ENCODE results near the gene KCNJ6. TPM values are rescaled to one million over a fixed set of nuclear protein-coding genes. Genes with fewer than 3 reads are reported as not detected.
"Not testable (repeated sequence)": the region's sequence is repeated elsewhere in the genome, so short reads cannot be mapped to it uniquely, and the experiment has no call there.

KCNJ6 gene
- total RNA-seq, 4 donors from 2014 or later = 0.08 to 0.40 TPM; not detected in 2

DNA sequence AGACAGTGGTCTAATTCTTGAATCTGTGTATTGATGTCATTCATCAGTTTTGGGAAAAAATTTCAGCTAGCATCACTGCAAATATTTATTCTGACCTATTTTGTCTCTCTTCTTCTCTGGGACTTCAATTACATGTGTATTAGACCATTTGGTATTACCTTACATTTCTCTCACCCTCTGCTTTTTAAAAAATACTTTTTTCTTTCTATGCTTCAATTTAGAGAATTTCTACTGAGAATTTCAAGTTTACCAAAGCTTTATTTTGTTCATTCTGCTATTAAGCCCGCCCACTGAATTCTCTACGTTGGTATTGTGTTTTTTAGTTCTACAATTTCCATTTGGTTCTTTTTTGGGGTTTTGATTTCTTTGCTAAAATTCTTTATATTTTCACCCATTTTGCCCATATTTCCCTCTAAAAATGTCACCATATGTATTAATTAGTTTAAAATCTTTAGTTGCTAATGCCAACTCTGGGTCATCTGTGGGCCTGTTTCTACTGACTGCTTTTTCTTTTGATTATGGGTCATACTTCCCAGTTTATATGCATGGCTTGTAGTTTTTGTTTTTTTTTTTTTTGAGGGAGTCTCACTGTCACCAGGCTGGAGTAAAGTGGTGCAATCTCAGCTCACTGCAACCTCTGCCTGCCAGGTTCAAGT is 337.7 kb downstream of the KCNJ6 start:
- TF ChIP-seq, protein P1, sequence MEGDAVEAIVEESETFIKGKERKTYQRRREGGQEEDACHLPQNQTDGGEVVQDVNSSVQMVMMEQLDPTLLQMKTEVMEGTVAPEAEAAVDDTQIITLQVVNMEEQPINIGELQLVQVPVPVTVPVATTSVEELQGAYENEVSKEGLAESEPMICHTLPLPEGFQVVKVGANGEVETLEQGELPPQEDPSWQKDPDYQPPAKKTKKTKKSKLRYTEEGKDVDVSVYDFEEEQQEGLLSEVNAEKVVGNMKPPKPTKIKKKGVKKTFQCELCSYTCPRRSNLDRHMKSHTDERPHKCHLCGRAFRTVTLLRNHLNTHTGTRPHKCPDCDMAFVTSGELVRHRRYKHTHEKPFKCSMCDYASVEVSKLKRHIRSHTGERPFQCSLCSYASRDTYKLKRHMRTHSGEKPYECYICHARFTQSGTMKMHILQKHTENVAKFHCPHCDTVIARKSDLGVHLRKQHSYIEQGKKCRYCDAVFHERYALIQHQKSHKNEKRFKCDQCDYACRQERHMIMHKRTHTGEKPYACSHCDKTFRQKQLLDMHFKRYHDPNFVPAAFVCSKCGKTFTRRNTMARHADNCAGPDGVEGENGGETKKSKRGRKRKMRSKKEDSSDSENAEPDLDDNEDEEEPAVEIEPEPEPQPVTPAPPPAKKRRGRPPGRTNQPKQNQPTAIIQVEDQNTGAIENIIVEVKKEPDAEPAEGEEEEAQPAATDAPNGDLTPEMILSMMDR (IDR thresholded peaks at IDR 0.05) = no peak
- TF ChIP-seq EP300 (IDR thresholded peaks at IDR 0.05) (no peak), POLR2A (IDR thresholded peaks at IDR 0.05) (no peak), POLR2AphosphoS5 (IDR thresholded peaks at IDR 0.05) (no peak)
- no peak overlapping the region for H3K4me3 ChIP-seq
- H3K27ac ChIP-seq = no peak overlapping the region
- no peaks in the 10 kb centered on the region for H3K4me1 ChIP-seq
- ATAC-seq = no peak
- no peaks in the 10 kb centered on the region for H3K27me3 ChIP-seq
- H3K9me3 ChIP-seq = peaks cover 0 to 17% (median 0%) of the 10 kb centered on the region in 3 donors
- 91 to 100% methylated on average over 2 of the region's 2 CpGs for WGBS, 2 donors (ENCODE audit: low coverage in 1 of 2)
- H3K36me3 ChIP-seq = no peaks in the 10 kb centered on the region

GRCh38 chr21:37576929-37577328 is 339.3 kb downstream of the KCNJ6 start:
- not testable (repeated sequence) for H3K27ac ChIP-seq, H3K27me3 ChIP-seq, H3K36me3 ChIP-seq, ATAC-seq, H3K4me3 ChIP-seq, H3K4me1 ChIP-seq
- H3K9me3 ChIP-seq = peaks cover 0 to 17% (median 0%) of the 10 kb centered on the region in 3 donors
- WGBS, 2 donors (ENCODE audit: low coverage in 1 of 2) = 88 to 100% methylated on average over 1 of the region's 1 CpG

DNA sequence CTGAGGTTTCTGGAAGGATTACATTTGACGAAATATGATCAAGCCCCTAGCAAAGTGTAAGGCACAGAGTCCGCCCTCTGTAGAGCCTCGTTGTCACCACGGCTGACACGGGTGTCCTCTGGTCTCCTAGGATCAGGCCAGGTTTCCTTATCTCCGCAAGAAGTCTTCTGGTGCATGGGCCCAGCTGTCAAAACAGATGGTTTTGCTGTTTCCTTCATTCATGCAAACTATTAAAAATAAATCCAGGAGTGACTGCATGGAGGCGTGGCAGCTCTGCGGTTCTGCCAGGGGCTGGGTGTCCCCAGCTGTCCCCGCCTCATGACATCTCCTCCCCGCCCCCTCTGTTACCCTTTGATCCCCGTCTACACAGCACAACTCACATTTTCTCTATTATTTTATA is 340.7 kb downstream of the KCNJ6 start:
- Histone ChIP-seq H3K9me3 (peaks cover 0 to 17% (median 0%) of the 10 kb centered on the region in 3 donors), H3K27me3 (no peaks in the 10 kb centered on the region), H3K36me3 (no peaks in the 10 kb centered on the region), H3K27ac (no peak overlapping the region), H3K4me1 (no peaks in the 10 kb centered on the region), H3K4me3 (no peak overlapping the region)
- 91% methylated on average over 10 of the region's 11 CpGs; no CpG with 5 or more reads in 1 of the 2 donors for WGBS, 2 donors (ENCODE audit: low coverage in 1 of 2)
- no peak for TF ChIP-seq EP300 (IDR thresholded peaks at IDR 0.05)
- TF ChIP-seq, protein P1 (IDR thresholded peaks at IDR 0.05) = no peak
- TF ChIP-seq POLR2AphosphoS5 (IDR thresholded peaks at IDR 0.05) = no peak
- TF ChIP-seq POLR2A (IDR thresholded peaks at IDR 0.05) = no peak
- ATAC-seq = no peak

GRCh38 chr21:37574751-37575150 is 341.5 kb downstream of the KCNJ6 start:
- Histone ChIP-seq H3K27ac (no peak overlapping the region), H3K9me3 (peaks cover 0 to 17% (median 0%) of the 10 kb centered on the region in 3 donors), H3K36me3 (no peaks in the 10 kb centered on the region), H3K27me3 (no peaks in the 10 kb centered on the region), H3K4me3 (no peak overlapping the region), H3K4me1 (no peaks in the 10 kb centered on the region)
- TF ChIP-seq EP300 (IDR thresholded peaks at IDR 0.05) (no peak), POLR2AphosphoS5 (IDR thresholded peaks at IDR 0.05) (no peak)
- TF ChIP-seq, protein P1 (IDR thresholded peaks at IDR 0.05) = no peak
- no peak for ATAC-seq
- 93% methylated on average over 3 of the region's 7 CpGs; no CpG with 5 or more reads in 1 of the 2 donors for WGBS, 2 donors (ENCODE audit: low coverage in 1 of 2)

- H3K4me3 ChIP-seq = no peak overlapping the region
- WGBS, 2 donors (ENCODE audit: low coverage in 1 of 2) = 93% methylated on average over 3 of the region's 6 CpGs; no CpG with 5 or more reads in 1 of the 2 donors
- no peak for ATAC-seq
- H3K4me1 ChIP-seq = no peaks in the 10 kb centered on the region
- TF ChIP-seq EP300 (IDR thresholded peaks at IDR 0.05) = no peak
- TF ChIP-seq POLR2A (IDR thresholded peaks at IDR 0.05) = no peak
- no peak for TF ChIP-seq POLR2AphosphoS5 (IDR thresholded peaks at IDR 0.05)
- TF ChIP-seq, protein P1 (IDR thresholded peaks at IDR 0.05) = no peak
- peaks cover 0 to 17% (median 0%) of the 10 kb centered on the region in 3 donors for H3K9me3 ChIP-seq
- H3K36me3 ChIP-seq = no peaks in the 10 kb centered on the region
- no peak overlapping the region for H3K27ac ChIP-seq
- H3K27me3 ChIP-seq = no peaks in the 10 kb centered on the region
Observed at GRCh38 chr21:37574316-37574715, 341.9 kb downstream of the KCNJ6 start.
